Measurements from ENCODE around the gene HEATR5B. TPM values are rescaled to one million over a fixed set of nuclear protein-coding genes. Genes with fewer than 3 reads are reported as not detected.

HEATR5B gene
- total RNA-seq, 1 donor from 2014 or later = 22.2 TPM

DNA sequence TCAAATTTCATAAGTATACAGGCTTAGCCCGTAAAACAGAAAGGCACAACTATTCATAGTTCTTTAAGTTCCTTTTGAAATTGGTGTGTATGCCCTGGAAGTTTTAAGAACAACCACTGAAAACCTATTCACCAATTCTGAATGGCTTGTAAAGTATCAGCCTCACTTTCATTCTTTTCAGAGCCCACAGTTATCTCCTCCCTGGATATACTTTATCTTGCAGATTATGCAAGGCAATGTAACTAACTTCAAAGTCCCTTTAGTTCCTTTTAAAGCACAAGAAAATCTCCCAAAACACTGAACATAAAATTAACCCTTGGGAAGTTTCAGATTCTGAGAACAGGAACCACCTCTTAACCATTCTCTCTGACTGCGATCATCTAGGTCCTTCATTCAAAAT lies 119.0 kb downstream of the HEATR5B start:
- no peak for TF ChIP-seq CTCF (IDR thresholded peaks at IDR 0.05; ENCODE audit: unreplicated experiment)
- Mint-ChIP-seq H3K27me3 (no peaks in the 10 kb centered on the region), H3K27ac (peak overlapping the region; percentile 95), H3K4me3 (ENCODE audit: low read depth) (peak overlapping the region; percentile 97), H3K4me1 (ENCODE audit: low read depth) (peaks cover 43% of the 10 kb centered on the region), H3K36me3 (ENCODE audit: insufficient read depth) (no peaks in the 10 kb centered on the region), H3K9me3 (ENCODE audit: low read depth) (no peaks in the 10 kb centered on the region)
- DNase-seq (ENCODE audit: low spot score, unreplicated experiment) = no peak

DNA sequence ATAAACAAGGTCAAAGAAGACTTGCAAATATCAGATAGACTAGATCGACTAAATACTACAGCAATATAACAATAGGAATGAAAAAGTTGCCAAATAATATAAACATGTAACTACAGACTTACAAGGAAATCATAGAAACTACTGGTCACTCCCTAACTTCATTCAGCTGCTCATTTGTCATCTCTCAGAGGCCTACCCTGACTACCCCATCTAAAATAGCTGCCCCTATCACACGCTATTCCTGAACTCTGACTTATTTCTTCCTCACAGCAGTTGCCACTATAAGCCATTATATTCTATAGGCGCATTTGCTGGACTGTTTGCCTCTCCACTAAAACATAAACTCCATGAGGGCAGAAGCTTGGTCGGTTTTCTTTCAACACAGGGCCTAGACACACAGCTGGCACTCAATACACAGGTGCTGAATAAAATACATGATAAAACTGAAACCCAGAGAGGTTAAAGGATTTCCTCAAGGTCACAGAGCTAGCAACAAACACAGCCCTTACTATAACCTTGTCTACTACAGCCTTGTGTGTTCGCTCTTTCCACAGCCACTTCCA lies 119.6 kb downstream of the HEATR5B start:
- Mint-ChIP-seq H3K4me3 (ENCODE audit: low read depth) (peak overlapping the region; percentile 97), H3K36me3 (ENCODE audit: insufficient read depth) (no peaks in the 10 kb centered on the region), H3K27ac (peak overlapping the region; percentile 95), H3K4me1 (ENCODE audit: low read depth) (peaks cover 43% of the 10 kb centered on the region), H3K27me3 (no peaks in the 10 kb centered on the region), H3K9me3 (ENCODE audit: low read depth) (no peaks in the 10 kb centered on the region)
- TF ChIP-seq CTCF (IDR thresholded peaks at IDR 0.05; ENCODE audit: unreplicated experiment) = no peak
- no peak for DNase-seq (ENCODE audit: low spot score, unreplicated experiment)

DNA sequence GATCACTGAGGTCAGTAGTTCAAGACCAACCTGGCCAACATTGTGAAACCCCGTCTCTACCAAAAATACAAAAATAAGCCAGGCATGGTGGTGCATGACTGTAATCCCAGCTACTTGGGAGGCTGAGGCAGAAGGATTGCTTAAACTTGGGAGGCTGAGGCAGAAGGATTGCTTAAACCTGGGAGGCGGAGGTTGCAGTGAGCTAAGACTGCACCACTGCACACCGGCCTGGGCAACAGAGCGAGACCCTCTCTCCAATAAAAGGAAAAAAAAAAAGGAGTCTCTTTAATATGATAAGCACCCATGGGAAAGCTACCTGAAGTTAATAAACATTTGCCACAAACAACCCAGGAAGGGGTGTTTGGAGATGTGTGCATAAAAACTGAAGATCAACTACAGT lies 120.4 kb downstream of the HEATR5B start:
- DNase-seq (ENCODE audit: low spot score, unreplicated experiment) = no peak
- Mint-ChIP-seq H3K27me3 (no peaks in the 10 kb centered on the region), H3K27ac (no peak overlapping the region), H3K9me3 (ENCODE audit: low read depth) (no peaks in the 10 kb centered on the region), H3K4me1 (ENCODE audit: low read depth) (peaks cover 43% of the 10 kb centered on the region), H3K4me3 (ENCODE audit: low read depth) (peak overlapping the region; percentile 19), H3K36me3 (ENCODE audit: insufficient read depth) (no peaks in the 10 kb centered on the region)
- TF ChIP-seq CTCF (IDR thresholded peaks at IDR 0.05; ENCODE audit: unreplicated experiment) = no peak

DNA sequence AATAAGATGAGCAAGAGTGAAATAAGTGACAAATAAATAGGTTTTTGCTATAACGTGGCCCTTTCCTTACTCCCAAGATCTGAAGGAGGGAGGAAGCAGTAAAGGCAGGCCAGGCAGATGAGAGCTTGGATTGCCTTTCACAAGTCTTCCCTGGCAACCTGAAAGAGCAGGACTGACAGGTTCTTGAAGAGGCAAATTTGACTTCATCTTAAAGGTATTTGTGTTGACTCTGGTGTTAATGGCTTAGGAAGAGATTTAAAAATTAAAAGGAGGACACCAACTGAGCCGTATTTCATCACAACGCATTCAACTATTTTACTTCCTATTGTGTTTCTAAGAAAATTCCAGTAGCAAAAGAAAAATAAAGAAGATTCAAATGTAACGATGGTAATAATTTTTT lies 121.1 kb downstream of the HEATR5B start:
- no peak for TF ChIP-seq CTCF (IDR thresholded peaks at IDR 0.05; ENCODE audit: unreplicated experiment)
- H3K4me1 Mint-ChIP-seq (ENCODE audit: low read depth) = peaks cover 42% of the 10 kb centered on the region
- peaks cover 5% of the 10 kb centered on the region for H3K9me3 Mint-ChIP-seq (ENCODE audit: low read depth)
- no peak for DNase-seq (ENCODE audit: low spot score, unreplicated experiment)
- no peaks in the 10 kb centered on the region for H3K27me3 Mint-ChIP-seq
- H3K36me3 Mint-ChIP-seq (ENCODE audit: insufficient read depth) = peaks cover 4% of the 10 kb centered on the region
- peak overlapping the region; percentile 30 for H3K4me3 Mint-ChIP-seq (ENCODE audit: low read depth)
- H3K27ac Mint-ChIP-seq = peak overlapping the region; percentile 65

DNA sequence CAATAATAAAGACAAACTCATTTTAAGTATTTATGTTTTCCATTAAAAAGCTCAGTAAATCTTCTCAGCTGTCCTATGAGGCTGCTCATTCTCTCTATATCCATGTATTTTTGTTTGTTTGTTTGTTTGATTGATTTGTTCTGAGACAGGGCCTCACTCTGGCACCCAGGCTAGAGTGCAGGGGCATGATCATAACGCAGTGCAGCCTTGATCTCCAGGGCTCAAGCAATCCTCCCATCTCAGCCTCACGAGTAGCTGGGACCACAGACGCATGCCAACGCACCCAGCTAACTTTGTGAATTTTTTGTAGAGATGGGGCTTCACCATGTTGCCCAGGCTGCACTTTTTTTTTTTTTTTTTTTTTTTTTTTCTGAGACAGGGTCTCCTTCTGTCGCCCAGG lies 123.4 kb downstream of the HEATR5B start:
- Mint-ChIP-seq H3K9me3 (ENCODE audit: low read depth) (peaks cover 5% of the 10 kb centered on the region), H3K27ac (no peak overlapping the region), H3K36me3 (ENCODE audit: insufficient read depth) (peaks cover 4% of the 10 kb centered on the region), H3K4me1 (ENCODE audit: low read depth) (peaks cover 39% of the 10 kb centered on the region), H3K4me3 (ENCODE audit: low read depth) (no peak overlapping the region), H3K27me3 (no peaks in the 10 kb centered on the region)
- no peak for TF ChIP-seq CTCF (IDR thresholded peaks at IDR 0.05; ENCODE audit: unreplicated experiment)
- no peak for DNase-seq (ENCODE audit: low spot score, unreplicated experiment)
